DMS79 treated with DMSO at 0.1 percent for 48 hours (cell line): ENCODE measurements around the gene ASPHD2.
A peak's percentile ranks its signal among the peaks of the same experiment; 100 is the strongest.
"Not testable (repeated sequence)": the region's sequence is repeated elsewhere in the genome, so short reads cannot be mapped to it uniquely, and the experiment has no call there.

ENCODE experiments used
- DNase-seq: peaks from one replicate; lab custom pipeline; 2025; lab: John Stamatoyannopoulos, UW

The ASPHD2 gene, protein sequence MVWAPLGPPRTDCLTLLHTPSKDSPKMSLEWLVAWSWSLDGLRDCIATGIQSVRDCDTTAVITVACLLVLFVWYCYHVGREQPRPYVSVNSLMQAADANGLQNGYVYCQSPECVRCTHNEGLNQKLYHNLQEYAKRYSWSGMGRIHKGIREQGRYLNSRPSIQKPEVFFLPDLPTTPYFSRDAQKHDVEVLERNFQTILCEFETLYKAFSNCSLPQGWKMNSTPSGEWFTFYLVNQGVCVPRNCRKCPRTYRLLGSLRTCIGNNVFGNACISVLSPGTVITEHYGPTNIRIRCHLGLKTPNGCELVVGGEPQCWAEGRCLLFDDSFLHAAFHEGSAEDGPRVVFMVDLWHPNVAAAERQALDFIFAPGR

DNA sequence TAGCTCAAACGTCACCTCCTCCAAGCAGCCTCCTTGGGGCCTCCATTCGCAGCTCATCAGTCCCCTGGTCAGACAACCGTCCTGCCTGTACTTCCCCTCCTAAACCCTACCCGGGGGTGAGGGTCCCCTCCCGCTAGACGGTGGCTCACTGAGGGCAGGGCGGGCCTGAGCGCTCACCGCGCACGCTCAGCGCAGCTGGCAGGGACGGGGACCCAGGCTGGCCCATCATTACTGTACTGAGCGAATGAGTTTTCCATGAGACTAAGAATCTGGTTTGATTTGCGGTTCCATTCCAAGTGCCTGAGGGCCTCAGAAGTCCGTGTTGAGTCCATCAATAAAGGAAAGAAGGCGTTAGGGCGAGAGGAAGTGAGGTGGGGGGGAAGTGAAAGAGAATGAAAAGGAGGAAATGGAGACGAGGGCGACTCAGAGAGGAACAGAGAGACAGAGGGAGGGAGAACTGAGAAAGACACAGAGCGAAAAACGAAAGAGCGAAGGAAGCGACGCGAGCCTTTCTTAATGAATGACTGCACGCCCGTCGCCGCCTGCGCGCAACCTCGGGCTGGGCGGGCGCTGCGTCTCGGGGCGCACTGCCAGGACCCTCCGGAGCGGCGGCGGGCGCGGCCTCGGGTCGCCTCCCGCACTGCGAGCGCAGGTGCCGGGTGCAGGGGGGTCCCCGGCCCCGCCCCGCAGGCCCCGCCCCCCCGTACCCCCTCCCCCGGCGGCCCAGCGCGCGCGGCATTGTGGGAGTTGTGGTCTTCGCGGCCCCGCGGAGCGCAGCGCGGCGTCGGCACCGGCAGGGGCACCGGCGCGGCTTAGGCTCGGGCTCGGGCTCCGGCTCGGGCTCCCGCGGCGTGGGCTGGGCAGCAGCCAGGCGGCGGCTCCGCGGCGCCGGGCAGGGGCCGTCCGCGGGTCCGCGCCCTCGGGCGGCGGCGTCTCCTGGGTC lies at the start of gene ASPHD2:
ASPHD2 (plus strand) TSS at position 746 of the 943 bp plus-strand sequence. CDS start 4,356 bp downstream, outside the sequence.
- peak; percentile 42 for DNase-seq

DNA sequence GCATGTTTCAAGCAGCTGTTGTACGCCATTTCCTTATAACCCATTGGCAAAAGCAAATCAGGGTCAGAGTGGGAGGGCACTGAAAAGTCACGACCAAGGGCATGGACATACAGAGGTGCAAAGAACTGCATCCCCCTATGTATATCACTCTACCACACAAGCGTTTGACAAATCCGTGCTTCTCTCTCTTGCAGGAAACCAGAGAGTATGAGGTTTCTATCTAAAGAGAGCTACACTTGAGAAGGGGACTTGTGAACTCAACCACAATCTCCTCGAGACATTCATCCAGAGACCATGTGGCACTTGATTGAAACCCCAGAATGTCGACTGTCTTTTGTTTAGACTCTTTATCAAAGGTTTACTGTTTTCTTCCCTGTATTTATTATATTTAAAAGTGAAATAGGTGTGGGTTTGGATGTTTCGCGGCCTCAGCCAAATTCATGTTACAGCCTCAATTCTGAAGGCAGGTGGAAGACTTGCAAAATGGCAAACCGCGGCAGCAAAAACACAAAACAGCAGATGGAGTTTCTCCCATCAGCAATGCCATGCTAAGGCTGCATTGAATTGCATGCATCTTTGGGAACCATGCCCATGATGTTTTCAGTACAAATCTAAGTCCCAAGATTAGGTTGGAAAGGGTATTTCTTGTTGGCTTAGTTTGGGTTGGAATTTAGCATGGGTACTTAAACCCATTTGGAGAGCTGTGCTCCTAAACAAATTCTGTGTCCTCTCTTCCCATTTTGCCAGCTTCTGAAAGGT lies 48.8 kb upstream of the ASPHD2 start:
- no peak for DNase-seq

DNA sequence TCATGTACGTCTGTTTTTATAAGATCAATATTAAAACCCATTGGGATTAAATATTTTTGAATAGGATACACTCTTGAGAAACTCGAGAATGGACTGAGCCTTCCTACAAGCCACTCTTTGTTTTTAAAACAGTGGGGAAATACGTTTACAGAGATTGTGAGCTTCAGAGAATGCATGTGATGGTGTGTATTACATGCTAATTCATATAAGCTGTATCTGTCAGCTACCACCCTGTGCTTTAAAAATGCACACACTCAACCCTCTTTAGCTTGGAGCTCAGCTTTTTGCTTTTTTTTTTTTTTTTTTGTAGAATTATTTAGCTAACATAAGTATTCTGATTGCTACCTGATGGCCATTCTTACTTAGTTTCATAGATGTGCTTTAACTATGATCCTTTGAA lies 46.3 kb upstream of the ASPHD2 start:
- no peak for DNase-seq

DNA sequence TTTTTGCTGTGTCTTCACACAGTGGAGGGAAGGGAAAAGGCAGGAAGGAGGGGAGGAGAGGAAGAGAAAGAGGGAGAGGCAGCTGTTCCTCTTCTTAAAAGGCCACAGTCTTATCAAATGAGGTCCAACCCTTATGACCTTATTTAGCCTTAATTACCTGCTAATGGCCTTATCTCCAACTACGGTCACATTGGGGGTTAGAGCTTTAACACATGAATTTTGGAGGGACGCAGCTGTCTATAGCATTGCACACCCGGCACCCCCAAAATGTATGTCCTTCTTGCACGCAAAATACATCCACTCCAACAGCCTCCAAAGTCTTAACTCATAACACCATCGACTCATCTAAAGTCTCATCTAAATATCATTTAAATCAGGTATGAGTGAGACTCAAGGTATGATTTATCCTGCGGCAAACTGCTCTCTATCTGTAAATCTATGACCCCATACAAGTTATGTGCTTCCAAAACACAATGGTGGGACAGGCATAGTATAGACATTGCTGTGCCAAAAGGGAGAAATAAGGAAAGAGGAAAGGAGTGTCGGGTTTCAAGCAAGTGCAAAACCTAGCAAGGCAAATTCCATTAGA lies 45.0 kb upstream of the ASPHD2 start:
- no peak for DNase-seq

DNA sequence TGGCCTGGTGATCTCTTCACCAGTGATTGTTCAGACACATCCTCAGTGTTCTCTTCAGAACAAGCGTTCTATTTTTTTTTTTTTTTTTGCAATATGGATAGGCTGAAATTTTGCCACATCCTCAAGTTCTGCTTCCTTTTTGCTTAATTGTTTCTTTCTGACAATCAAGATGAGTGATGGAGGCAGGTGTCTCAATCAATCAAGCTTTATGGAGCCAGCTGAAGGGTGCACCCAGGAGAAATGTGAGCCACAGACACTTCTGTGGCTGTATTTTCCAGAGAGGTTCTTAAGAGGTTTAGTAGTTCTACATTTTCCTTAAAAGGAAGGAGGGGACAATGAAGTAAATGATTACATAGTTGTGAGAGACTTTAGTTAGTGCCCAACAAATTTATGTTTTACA lies 43.9 kb upstream of the ASPHD2 start:
- DNase-seq, result peak; percentile 18

DNA sequence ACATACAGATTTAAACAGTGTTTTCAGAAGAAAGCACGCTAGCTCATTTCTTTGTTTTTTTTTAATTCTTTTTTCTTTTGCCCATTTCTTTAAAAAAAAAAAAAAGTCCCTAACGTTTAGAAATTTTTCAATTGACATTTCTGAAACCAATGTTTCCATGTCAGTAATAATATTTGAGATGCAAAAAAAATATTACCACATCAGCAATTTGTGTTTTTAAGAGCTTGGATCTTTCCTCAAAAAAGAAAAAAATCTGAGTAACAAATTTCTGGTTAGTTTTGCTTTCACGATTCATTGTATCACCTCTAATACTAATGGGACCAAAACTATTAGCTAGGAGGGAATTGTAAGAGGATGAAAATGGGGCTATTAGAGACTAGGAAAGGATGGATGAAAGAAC lies 39.9 kb upstream of the ASPHD2 start:
- no peak for DNase-seq

DNA sequence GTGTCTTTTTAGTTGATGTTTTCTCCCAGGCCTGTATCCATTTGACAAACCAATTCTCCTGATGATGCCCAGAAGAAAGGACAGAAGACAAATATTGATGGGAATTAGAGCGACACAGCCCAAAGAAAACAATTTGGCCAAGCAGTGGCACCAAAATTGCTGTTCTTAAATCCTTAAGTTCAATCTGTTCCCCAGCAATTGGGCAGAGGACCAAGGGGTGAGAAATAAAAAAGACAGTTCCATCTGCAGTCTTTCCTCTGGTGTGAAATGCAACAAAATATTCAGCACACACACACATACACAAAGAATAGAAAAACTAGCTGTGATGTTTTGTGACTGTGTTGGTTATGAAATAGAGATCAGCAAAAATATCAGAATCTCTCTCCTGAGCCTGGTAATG lies 38.0 kb upstream of the ASPHD2 start:
- no peak for DNase-seq

DNA sequence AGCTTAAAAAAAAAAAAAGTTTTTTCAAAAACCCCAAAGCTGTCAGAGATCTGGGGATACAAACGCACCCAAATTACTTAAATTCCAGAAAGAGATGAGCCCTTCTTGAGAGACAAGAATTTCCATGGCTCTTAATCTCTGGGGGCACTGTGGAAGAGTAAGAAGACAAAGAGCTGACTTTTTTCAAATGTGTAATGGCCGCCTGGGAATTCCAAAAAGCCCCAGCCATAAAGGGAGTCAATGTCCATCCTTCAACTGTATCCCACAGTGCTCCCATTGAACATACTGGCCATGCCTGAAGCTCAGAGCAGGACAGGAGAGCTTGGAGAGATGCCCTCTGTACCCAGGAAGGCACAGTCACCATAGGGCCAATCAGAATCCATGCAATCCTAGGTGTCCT lies 37.4 kb upstream of the ASPHD2 start:
- no peak for DNase-seq

DNA sequence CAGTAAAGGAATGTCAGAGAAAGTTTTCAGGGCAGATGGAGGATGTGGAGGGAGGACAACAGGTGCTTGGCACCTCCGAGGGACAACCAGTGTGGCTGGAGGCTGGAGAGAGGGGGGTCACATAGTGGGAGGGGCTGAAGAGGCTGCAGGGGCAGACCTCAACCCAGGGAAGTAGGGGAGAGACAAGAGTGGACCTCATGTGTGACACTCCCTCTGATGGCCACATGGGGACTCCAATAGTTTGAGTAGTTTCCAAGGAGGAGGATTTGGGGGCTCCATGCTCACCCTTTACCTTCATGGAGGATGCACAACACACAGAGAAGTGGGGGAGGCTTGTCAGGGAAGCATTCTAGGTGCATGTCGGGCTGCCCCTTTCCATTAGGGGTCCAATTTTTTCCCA lies 35.1 kb upstream of the ASPHD2 start:
- DNase-seq, result no peak

DNA sequence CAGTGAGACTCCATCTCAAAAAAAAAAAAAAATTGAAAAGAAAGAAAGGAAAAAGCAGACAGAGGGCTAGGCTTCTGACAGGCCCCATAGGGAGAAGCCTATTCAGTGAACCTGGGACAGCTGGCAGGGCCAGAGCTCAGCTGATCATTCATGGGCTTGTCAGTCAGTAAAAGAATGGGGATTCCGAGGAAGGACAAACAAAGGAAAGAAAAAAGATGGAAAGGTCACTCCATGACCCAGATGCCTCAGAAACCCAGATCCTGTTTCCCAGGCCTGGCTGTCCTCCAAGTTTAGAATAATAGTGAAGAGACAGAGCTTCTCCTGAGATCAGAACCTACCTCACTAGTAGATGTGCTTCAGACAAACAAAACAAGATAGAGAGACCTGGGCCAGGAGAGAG lies 34.3 kb upstream of the ASPHD2 start:
- no peak for DNase-seq

DNA sequence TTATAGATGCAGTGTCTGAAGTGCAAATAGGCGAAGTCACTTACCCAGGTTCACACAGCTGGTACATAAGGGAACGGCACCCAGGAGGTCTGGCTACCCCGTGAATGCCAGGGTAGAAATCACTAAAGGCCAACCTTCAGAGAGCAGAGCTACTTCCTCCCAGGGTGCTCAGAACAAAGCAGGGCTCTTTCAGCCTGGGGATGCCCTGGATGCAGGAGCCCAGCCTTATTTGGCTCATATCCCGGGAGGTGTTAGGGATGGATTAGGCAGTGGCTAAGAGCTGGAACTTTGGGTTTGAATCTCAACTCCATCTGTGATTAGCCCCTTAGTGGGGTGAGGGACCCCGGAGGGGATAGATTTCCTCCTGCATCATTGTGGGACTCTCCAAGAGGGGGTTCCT lies 33.1 kb upstream of the ASPHD2 start:
- no peak for DNase-seq

DNA sequence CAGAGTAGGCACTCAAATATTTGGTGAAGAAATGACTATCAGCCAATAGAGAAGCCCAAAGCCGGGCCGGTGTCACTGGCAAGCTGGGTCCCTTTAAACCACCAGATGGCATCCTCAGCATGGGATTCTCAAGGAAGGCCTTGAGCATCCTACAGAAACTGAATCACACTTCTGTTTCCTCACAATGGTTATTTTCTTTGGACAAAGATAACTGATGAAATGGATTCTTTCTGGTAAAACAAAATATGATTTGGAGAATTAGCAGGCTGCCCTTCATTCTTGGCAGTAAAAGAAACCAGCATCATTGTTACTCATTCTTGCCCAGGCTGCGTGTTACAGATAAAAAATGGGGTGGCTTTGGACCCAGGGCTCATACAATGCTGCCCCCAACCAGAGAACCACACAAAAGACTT lies 30.3 kb upstream of the ASPHD2 start:
- DNase-seq, result no peak

DNA sequence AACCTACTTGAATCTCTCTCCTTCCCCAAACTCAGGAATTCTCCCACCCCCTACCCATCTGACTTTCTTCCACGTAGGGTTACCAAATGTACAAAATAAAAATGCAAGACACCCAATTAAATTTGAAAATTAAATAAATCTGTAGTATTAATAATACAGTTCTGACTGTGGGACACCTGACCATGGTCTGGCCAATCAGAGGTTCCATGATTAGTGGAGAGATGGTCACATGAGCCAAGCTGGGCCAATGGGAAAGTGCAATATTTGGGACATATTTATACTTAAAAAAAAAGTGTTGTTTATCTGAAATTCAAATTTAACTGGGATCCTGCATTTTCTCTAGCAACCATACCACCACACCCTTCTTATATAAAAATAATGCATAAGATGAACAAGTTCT lies 29.8 kb upstream of the ASPHD2 start:
- no peak for DNase-seq

DNA sequence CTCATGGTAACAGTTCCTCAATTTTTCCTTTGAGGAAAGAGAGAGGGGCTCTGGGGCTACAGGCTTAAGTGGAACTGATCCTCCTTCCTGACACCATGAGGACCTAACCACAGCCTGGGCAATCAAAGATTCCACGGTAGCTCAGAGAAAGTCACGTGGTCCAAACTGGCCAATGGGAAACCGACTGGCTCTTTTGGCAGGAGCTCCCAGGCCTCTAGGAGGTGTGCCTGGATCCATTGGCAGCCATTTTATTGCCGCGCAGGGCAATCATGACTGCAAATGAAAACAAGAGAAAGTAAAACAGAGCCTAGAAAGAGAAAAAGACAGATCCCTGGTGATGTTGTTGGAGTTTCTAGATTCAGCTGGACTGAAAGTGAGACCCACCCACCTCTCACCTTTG lies 27.3 kb upstream of the ASPHD2 start:
- DNase-seq, result no peak

DNA sequence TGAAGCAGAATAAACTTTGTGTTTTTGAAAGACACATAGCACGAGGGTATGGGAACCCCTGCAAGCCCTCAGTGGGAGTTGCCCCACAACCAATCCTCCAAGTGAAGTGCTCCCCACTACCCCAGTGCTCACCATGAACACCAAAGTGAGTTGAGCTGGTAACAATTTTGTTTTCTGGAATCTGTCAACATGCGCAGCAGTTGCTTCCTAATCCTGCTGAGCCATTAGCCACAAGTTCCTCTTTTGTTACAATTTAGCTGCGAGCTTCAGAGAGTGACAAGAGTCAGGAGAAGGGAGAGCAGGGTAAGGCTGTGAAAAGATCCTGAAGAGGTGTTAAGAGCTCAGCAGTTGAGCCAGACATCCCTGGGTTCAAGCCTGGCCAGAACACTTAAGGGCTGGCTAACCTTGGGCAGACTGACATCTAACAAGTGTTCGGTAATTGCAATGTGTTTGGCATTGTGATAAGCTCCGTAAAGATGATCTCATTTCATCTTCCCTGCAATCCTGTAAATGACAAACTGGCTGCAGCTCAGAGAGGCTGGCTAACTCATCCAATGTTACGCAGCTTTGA lies 24.1 kb upstream of the ASPHD2 start:
- DNase-seq, result no peak

DNA sequence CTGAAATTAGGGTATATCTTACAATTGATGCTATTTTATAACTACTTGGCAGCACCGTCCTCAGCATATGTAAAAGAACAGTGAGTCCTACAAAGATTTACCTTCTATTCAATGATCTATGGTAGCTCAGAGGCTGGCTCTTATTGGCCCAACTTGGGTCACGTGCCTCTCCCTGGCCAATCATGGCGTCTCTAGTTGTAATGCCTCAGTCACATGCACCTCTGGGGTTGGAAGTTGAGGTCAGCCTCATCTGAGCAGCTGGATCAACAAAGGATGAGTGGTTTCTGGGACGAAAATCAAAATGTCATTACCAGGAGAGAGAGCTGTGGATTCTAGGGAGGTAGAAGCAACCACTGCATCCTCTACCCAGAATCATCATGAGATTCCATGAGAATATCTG lies 22.9 kb upstream of the ASPHD2 start:
- no peak for DNase-seq

DNA sequence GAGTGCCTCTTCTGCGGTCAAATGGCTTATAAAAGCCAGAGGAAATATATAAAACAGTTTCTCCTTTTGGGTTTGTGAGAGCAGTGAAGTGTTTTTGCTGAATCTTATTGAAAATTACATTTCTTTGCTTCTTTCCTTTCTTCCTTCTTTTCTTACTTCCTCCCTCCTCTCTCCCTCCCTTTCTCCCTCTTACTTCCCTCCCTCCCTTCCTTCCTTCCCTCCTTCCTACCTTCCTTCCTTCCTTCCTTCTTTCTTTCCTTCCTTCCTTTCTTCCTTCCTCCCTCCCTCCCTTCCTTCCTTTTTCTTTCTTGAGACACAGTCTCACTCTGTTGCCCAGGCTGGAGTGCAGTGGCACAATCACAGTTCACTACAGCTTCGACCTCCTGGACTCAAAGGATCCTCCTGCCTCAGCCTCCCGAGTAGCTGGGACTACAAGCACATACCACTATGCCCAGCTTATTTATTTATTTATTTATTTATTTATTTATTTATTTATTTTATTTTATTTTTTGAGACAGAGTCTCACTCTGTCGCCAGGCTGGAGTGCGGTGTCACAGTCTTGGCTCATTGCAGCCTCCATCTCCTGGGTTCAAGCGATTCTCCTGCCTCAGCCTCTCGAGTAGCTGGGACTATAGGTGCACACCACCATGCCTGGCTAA lies 20.4 kb upstream of the ASPHD2 start:
- not testable (repeated sequence) for DNase-seq

DNA sequence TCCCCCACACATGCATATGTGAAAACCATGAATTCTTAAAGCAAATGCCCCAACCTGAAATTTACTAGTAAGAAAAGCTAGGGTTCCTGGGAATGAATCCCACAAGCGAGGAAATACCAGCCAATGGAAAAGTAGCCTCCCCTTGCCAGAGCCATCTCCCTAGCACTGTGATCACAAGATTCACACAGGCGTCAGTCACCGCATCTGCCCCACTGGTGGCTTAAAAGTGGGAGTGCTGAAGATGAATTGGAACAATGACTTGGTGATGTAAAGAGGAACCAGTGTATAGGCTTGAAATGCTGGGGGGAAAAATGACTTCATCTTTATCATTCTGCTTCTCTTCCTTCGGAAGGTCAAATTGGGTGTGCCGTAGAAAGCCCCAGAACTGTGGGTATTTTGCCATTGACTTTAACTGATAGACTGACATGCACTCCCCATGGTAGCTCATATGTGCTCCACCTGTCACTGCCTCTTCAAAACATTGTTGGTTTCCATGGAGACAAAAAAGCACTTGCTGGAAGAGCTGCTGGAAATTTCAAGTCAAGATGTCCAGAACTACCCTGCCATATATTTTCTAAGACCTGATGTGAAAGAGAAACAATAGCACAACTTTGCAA lies 19.2 kb upstream of the ASPHD2 start:
- DNase-seq, result peak; percentile 4

DNA sequence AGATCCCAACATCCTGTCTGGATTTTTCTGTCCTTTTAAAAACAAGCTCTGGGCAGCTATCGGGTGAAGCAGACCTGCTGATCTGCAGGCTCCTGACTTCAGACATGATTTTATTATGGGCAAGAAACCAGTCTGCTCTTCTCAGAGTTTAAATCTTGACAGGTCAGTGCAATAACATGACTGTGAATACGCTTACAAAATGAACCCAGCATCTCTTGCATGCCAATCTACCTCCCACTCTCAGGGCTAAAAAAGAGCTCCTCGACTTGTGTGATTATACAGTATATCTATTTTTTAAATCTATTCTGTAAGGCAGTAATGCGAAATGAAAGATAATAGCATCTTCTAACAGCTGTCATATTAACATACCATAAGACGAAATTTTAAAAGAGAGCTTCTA lies 18.7 kb upstream of the ASPHD2 start:
- DNase-seq, result no peak

DNA sequence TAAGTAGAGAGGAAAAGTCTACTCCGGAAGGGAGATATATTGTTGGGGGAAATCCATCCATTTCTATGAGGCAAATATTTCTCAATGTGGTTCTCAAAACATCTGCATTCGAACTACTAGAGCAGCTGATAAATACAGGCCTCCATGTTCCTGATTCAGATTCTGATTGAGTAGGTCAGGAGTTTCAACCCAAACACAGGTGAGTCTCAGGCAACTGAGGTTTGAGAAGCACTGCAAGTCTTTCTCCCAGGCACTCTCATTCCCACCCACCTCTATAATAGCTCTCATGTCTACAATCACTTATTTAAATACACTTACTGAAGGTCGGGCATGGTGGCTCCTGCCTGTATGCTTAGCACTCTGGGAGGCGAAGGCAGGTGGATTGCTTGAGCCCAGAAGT lies 14.7 kb upstream of the ASPHD2 start:
- DNase-seq, result peak; percentile 10

DNA sequence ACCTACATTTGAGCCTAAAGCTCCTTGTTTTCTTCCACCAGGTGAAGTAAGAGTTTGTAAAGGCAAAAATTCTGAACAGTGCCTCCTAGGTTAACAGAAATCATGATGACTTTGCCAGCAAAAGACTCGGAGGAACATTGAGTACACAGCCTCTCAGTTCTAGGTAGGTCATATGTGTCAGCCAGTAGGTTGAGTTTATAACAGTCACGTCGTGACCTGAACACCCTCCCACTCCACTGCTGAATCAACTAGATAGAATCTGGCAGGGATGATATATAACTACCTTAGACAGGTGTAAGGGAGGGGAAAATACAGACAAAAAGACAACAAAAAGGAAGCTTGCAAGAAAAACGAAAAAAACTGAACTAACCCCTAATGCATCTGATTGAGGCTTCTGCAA lies 12.8 kb upstream of the ASPHD2 start:
- DNase-seq, result no peak
